ENCODE results near the gene NUDT19.
A peak's percentile ranks its signal among the peaks of the same experiment; 100 is the strongest.
"Not testable (repeated sequence)": the region's sequence is repeated elsewhere in the genome, so short reads cannot be mapped to it uniquely, and the experiment has no call there.

NUDT19 gene

GRCh38 chr19:32717496-32717895 lies 25.9 kb downstream of the NUDT19 start:
- no peak for DNase-seq

DNA sequence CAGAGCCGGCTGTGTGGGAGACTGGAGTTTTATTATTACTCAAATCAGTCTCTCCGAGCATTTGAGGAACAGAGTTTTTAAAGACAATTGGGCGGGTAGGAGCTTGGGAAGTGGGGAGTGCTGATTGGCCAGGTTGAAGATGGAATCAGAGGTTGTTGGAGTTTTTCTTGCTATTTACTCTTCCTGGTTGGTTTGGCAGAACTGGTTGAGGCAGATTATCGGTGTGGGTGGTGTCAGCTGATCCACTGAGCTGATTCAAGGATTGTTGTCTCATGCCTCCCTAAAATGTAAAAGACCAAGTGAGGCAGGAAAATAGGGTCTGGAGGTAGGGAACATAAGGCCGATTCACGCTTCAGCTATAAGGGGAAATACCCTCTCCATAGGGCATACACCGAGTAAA lies 26.7 kb downstream of the NUDT19 start:
- DNase-seq: no peak

- no peak for DNase-seq
These were observed 28.0 kb downstream of the NUDT19 start, which contains the start of gene TDRD12 for GRCh38 chr19:32719611-32720059. TSS of gene TDRD12 (plus strand) at chr19:32719767. CDS start at chr19:32720073, 306 bp downstream.

DNA sequence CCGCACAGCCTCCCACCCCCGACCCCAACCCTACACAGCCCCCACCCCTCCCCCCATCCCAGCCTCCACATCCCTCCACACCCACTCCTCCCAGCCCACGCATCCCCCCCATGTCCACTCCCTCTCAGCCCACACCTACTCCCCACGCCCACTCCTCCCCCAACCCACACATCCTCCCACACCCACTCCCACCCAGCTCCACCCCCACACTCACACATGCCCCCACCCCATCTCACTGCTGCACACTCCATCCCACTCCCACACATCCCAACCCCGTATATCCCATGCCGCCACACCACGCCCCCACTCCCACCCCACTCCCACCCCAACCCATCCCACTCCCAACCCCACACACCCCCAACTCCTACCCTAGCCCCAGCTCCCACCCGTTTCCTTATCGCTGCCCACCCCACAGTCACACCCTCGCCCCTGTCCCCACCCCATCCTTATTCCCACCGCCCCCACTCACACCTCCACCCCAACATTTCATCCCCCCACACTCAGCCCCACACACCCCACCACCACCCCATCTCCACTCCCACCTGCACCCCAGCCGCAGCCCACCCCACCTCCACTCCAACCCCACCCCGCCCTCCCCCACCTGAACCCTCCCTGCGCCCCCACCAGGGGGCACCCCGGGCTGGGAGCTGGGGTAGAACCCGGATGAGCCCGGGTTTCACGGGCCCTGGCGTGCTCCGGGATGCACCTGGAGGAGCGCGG lies 28.8 kb downstream of the NUDT19 start:
- no peak for DNase-seq

- DNase-seq: no peak
These were observed 29.3 kb downstream of the NUDT19 start for GRCh38 chr19:32720936-32721250.

DNA sequence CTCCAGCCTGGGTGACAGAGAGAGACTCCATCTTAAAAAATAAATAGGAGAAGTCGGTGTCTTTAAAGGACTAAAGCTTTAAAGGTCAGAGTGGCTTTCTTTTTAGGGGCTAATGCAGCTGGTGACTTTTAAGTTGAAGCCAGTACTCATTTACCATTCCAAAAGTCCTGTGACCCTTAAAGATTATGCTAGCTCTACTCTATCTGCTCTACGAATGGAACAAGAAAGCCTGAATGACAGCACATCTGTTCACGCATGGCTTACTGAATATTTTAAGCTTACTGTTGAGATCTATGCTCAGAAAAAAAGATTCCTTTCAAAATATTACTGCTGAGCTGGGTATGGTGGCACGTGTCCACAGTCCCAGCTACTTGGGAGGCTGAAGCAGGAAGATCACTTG lies 44.3 kb downstream of the NUDT19 start:
- no peak for DNase-seq

DNA sequence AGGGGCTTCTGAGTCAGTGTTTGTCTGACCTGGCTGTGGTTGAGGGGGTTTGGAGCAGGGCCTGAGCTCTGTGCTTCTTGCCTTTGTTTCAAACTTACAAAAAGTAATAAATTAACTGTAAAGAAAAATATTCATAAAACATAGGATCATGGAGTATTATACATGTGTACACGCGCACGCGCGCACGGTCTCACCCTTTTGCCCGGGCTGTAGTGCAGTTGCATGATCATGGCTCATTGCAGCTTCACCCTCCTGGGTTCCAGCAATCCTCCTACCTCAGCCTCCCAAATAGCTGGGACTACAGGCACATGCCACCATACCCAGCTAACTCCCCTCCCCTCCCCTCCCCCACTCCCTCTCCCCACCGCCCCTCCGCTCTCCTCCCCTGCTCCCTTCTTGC lies 51.4 kb downstream of the NUDT19 start:
- DNase-seq: no peak

GRCh38 chr19:32743447-32743846 lies 51.8 kb downstream of the NUDT19 start:
- no peak for DNase-seq

DNA sequence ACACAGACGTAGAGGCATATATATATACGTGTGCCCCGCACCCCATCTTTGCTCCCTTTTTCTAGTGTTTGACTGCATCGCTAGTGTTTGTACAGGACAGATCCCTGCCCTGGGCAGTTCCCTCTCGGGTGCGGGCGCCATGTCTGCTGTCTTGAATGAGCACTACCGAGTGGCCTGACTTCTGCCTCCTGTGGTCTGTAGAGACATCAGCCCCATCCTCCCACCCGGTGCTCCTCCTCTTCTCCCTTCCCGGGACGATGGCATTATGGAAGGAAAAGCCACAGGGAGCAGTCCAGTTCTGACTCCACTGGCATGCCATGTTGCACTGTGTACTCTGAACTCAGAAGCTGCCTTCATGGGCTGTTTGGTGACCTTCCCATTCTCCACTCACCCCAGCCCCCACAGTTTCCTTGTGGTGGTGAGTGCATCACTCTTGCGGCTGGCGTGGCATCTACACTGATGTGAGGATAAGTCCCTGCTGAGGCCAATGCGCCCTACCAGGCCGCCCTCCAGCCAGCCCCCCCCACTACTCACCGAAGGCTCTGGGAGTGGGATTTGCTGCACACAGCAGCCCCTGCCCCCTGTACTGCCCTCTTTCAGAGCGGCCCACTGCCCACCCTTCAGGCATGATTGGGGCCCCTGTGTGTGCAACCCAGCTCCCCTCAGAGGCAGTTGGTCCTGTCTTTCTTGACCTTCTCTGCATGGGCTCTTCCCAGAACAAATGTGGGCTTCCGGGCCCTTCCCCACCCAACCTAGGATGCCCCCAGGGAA lies 53.1 kb downstream of the NUDT19 start:
- no peak for DNase-seq

DNA sequence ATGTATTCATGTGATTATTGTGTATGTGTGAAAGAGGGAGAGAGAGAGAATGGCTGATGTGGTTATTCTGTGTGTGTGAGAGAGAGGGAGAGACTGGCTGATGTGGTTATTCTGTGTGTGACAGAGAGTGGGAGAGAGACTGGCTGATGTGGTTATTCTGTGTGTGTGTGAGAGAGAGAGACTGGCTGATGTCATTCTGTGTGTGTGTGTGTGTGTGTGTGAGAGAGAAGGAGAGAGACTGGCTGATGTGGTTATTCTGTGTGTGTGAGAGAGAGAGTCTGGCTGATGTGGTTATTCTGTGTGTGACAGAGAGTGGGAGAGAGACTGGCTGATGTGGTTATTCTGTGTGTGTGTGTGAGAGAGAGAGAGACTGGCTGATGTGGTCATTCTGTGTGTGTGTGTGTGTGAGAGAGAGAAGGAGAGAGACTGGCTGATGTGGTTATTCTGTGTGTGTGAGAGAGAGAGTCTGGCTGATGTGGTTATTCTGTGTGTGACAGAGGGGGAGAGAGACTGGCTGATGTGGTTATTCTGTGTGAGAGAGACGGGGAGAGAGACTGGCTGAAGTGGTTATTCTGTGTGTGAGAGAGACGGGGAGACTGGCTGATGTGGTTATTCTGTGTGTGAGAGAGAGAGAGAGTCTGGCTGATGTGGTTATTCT lies 54.1 kb downstream of the NUDT19 start:
- DNase-seq: not testable (repeated sequence)

DNA sequence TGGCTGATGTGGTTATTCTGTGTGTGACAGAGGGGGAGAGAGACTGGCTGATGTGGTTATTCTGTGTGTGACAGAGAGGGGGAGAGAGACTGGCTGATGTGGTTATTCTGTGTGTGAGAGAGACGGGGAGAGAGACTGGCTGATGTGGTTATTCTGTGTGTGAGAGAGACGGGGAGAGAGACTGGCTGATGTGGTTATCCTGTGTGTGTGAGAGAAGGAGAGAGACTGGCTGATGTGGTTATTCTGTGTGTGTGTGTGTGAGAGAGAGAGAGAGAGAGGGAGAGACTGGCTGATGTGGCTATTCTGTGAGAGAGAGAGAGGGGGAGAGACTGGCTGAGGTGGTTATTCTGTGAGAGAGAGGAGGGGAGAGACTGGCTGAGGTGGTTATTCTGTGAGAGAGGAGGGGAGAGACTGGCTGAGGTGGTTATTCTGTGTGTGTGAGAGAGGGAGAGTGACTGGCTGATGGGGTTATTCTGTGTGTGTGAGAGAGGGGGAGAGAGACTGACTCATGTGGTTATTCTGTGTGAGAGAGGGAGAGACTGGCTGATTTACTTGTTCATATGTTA lies 55.1 kb downstream of the NUDT19 start:
- DNase-seq: peak; percentile 11

DNA sequence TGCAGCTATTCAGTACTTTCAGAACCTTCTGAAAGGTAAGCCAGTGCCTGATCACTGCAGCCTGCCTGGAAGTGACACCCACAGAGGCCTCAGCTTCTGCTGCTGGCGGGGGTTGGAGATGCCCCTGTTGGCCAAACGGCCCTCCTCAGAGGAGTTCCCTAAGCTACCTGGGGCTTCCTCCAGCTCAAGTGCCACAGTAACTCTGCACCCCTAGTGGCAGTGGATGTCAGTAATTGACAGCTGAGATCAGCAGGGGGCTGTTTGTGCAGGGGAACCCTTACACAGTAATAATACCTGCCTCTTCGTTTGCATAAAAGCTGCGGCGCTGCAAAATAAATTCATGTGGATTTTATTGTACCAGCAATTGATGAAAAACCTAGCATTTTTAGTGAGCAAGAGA lies 56.9 kb downstream of the NUDT19 start:
- DNase-seq: no peak

GRCh38 chr19:32748948-32749347 lies 57.3 kb downstream of the NUDT19 start:
- DNase-seq: no peak

DNA sequence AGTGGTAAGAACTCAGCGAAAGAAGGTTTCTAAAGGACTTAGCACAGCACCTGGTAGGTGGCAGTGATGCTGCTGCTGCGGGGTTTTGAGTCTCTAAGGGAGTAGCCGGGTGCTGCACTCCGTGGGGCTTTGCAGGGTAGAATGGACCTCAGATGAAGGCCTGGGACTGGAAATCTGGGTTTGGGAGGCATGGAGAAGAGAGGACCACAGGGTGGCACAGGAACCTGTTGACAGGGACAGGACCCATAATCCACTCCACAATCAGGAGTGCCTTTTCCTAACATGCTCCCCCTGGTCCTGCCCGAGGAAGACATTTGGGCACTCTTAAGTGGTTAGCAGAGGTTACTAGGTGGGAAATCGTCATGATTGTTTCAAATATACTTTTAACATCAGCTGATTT lies 57.7 kb downstream of the NUDT19 start:
- DNase-seq: no peak

DNA sequence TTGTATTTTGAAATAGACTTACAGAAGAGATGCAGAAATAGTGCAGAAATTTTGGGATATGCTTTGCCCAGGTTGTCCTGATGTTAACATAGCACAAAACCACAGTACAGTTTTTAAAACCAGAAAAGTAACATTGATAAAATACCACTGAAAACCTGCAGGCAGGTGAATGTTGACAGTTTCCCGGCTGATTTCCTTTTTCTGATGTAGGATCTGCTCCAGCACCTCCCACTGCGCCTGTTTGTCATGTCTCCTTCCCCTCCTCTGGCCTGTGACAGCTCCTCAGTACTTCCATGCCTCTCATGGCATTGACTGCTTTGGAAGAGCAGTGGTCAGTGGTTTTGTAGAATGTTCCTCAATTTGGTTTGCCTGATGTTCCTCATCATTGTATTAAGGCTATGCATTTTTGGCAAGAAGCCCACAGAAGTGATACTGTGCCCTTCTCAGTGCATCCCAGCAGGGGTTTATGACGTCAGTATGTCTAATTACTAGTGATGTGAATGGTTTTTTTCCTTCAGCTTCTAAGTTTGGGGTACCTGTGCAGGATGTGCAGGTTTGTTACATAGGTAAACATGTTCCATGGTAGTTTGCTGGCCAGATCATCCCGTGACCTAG lies 58.9 kb downstream of the NUDT19 start:
- DNase-seq: no peak

DNA sequence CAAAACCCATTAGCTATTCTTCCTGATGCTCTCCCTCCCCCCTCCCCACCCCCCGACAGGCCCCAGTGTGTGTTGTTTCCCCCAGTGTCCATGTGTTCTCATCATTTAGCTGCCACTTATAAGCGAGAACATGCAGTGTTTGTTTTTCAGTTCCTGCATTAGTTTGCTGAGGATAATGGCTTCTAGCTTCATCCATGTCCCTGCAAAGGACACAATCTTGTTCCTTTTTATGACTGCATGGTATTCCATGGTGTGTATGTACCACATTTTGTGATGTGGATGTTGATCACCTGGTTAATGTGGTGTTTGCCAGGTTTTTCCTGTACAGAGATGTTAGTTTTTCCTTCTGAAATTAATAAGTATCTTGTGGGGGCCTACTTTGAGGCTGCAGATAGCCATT lies 59.4 kb downstream of the NUDT19 start:
- no peak for DNase-seq

- DNase-seq: no peak
These were observed 65.6 kb downstream of the NUDT19 start for GRCh38 chr19:32757189-32757588.

All from stimulated activated CD4-positive, alpha-beta T cell treated with anti-CD3 and anti-CD28 coated beads, Interleukin-4, amount 100 ng/mL, for 24 hours (primary cell).